ENCODE measurements around the gene GRAP2.

DNA sequence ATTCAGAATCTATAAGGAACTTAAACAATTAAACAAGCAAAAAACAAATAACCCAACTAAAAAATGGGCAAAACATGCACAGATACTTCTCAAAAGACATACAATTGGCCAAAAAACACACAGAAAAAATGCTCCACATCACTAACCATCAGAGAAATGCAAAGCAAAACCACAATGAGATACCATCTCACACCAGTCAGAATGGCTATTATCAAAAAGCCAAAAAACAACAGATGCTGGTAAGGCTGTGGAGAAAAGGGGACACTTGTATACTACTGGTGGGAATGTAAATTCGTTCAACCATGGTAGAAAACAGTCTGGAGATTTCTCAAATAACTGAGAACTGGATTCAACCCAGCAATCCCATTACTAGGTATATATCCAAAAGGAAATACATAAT lies 32.1 kb upstream of the GRAP2 start:
- TF ChIP-seq, protein P1, sequence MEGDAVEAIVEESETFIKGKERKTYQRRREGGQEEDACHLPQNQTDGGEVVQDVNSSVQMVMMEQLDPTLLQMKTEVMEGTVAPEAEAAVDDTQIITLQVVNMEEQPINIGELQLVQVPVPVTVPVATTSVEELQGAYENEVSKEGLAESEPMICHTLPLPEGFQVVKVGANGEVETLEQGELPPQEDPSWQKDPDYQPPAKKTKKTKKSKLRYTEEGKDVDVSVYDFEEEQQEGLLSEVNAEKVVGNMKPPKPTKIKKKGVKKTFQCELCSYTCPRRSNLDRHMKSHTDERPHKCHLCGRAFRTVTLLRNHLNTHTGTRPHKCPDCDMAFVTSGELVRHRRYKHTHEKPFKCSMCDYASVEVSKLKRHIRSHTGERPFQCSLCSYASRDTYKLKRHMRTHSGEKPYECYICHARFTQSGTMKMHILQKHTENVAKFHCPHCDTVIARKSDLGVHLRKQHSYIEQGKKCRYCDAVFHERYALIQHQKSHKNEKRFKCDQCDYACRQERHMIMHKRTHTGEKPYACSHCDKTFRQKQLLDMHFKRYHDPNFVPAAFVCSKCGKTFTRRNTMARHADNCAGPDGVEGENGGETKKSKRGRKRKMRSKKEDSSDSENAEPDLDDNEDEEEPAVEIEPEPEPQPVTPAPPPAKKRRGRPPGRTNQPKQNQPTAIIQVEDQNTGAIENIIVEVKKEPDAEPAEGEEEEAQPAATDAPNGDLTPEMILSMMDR (IDR thresholded peaks at IDR 0.05) = no peak
- TF ChIP-seq POLR2AphosphoS5 (IDR thresholded peaks at IDR 0.05) = no peak

All from breast epithelium (tissue), 3 donors.